ENCODE measurements around the gene PPIE.

DNA sequence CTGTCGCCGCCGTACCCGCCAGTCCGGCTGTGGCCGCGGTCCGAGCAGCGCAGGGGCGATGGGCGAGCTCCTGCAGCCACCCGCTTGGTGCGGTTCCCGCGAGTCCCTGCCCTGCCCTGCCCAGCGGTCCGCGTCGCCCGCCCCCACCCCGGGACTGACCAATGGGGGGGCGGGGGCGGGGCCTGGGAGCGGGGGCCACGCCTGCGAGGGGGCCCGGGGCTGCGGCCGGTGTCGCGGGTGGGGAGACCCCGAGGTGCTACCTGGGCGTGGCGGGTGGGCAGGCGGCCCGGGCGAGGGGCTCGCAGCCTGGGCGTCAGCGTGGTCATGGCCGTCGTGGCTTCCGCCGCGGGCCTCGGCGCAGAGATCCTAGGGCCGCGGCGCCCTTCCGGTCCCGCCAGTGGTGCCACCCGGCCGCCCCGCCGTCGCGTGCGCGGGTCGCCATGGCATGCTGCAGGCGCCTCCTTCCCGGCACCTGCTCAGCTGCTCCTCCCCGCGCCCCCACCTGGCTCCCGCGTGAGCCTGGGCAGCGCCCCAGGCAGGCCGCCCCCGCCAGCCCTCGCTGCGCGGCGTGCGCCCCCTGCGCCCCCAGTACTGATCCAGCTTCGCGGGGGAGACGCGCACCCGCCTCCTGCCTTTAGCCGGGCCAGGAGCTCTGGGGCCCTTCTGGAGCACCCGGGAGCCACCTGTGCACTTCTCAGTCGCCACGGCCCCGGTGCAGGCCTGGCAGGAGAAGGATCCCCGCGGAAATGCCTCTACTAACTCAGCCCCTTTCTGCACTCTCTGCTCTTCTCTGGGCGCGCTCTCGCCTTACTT, 50.3 kb downstream of the PPIE start, which contains the start of gene BMP8B:
- TF ChIP-seq, protein P1, sequence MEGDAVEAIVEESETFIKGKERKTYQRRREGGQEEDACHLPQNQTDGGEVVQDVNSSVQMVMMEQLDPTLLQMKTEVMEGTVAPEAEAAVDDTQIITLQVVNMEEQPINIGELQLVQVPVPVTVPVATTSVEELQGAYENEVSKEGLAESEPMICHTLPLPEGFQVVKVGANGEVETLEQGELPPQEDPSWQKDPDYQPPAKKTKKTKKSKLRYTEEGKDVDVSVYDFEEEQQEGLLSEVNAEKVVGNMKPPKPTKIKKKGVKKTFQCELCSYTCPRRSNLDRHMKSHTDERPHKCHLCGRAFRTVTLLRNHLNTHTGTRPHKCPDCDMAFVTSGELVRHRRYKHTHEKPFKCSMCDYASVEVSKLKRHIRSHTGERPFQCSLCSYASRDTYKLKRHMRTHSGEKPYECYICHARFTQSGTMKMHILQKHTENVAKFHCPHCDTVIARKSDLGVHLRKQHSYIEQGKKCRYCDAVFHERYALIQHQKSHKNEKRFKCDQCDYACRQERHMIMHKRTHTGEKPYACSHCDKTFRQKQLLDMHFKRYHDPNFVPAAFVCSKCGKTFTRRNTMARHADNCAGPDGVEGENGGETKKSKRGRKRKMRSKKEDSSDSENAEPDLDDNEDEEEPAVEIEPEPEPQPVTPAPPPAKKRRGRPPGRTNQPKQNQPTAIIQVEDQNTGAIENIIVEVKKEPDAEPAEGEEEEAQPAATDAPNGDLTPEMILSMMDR (IDR thresholded peaks at IDR 0.05 in 8 of 11, conservative IDR thresholded peaks at IDR 0.05 in 3 of 11): no peak
- TF ChIP-seq POLR2A (IDR thresholded peaks at IDR 0.05): no peak

All from spleen (tissue), 7 donors.